ENCODE results near the gene GJD3.

DNA sequence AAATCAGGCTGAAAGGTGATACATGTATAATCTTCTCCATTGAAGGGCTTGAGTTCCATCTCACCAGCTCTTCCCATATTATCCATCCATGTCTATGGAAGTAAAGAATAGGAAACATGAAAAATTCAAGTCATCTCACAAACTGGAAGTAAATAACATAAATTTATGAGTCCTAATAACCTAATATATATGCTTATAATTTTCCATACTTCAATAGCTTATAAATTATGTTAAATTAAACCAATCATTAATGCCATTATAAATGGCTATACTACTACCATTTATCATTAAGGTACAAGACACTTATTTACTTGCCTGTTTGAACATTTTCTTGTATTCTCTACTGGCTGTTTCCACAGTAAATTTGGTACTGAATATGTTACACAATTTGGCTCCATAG lies 48.3 kb upstream of the GJD3 start:
- TF ChIP-seq, protein P1, sequence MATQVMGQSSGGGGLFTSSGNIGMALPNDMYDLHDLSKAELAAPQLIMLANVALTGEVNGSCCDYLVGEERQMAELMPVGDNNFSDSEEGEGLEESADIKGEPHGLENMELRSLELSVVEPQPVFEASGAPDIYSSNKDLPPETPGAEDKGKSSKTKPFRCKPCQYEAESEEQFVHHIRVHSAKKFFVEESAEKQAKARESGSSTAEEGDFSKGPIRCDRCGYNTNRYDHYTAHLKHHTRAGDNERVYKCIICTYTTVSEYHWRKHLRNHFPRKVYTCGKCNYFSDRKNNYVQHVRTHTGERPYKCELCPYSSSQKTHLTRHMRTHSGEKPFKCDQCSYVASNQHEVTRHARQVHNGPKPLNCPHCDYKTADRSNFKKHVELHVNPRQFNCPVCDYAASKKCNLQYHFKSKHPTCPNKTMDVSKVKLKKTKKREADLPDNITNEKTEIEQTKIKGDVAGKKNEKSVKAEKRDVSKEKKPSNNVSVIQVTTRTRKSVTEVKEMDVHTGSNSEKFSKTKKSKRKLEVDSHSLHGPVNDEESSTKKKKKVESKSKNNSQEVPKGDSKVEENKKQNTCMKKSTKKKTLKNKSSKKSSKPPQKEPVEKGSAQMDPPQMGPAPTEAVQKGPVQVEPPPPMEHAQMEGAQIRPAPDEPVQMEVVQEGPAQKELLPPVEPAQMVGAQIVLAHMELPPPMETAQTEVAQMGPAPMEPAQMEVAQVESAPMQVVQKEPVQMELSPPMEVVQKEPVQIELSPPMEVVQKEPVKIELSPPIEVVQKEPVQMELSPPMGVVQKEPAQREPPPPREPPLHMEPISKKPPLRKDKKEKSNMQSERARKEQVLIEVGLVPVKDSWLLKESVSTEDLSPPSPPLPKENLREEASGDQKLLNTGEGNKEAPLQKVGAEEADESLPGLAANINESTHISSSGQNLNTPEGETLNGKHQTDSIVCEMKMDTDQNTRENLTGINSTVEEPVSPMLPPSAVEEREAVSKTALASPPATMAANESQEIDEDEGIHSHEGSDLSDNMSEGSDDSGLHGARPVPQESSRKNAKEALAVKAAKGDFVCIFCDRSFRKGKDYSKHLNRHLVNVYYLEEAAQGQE (IDR thresholded peaks at IDR 0.05; ENCODE audit: insufficient read depth in 1 of 2, low read depth in 2 of 2, low read length in 2 of 2), result no peak
- no peak for TF ChIP-seq SIN3A (IDR thresholded peaks at IDR 0.05; ENCODE audit: borderline replicate concordance, insufficient read depth, low read length)
